ENCODE data around the gene CXCL13.
"Not testable (repeated sequence)": the region's sequence is repeated elsewhere in the genome, so short reads cannot be mapped to it uniquely, and the experiment has no call there.

Gene CXCL13

GRCh38 chr4:77605210-77605902, at the start of gene CXCL13:
Gene CXCL13, plus strand, starts transcription at chr4:77605820. Its CDS starts 46 bp downstream, at chr4:77605866.
- no peak within 1 kb of the TSS for H3K4me3 ChIP-seq (ENCODE audit: low read length)
- TF ChIP-seq, protein P1, sequence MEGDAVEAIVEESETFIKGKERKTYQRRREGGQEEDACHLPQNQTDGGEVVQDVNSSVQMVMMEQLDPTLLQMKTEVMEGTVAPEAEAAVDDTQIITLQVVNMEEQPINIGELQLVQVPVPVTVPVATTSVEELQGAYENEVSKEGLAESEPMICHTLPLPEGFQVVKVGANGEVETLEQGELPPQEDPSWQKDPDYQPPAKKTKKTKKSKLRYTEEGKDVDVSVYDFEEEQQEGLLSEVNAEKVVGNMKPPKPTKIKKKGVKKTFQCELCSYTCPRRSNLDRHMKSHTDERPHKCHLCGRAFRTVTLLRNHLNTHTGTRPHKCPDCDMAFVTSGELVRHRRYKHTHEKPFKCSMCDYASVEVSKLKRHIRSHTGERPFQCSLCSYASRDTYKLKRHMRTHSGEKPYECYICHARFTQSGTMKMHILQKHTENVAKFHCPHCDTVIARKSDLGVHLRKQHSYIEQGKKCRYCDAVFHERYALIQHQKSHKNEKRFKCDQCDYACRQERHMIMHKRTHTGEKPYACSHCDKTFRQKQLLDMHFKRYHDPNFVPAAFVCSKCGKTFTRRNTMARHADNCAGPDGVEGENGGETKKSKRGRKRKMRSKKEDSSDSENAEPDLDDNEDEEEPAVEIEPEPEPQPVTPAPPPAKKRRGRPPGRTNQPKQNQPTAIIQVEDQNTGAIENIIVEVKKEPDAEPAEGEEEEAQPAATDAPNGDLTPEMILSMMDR (IDR thresholded peaks at IDR 0.05; ENCODE audit: insufficient read depth, low read depth, low read length, missing control alignments), result no peak
- no peak for DNase-seq (ENCODE audit: low read depth)

DNA sequence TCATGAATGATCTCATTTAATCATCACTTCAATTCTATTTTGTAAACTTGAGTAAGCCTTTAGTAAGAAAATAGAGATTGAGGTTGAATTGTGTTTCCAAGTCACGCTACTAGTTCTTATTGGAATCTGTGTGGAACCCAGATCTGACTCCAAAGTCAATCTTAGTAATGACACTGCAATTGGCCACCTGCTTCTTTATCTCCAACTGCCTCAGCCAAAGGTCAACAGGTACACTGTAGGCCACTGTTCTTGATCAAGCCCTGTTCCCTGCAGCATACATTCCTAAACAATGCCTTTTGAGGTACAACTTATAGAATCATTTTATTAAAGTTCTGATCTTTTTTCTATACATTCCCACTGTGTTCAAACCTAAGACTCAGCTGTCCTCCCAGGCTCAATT, 45.5 kb upstream of the CXCL13 start:
- no peak overlapping the region for H3K4me3 ChIP-seq (ENCODE audit: low read length)
- TF ChIP-seq, protein P1 (IDR thresholded peaks at IDR 0.05; ENCODE audit: insufficient read depth, low read depth, low read length, missing control alignments), result no peak
- DNase-seq (ENCODE audit: low read depth), result no peak

DNA sequence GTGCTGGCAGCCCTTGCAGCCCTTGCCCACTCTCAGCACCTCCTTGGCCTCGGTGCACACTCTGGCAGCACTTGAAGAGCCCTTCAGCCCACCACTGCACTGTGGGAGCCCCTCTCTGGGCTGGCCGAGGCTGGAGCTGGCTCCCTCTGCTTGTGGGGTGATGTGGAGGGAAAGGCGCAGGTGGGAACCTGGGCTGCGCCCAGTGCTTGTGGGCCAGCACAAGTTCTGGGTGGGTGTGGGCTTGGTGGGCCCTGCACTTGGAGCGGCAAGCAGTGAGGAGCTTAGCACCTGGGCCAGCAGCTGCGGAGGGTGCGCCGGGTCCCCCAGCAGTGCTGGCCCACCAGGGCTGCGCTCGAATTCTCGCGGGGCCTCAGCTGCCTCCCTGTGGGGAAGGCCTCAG, 43.9 kb upstream of the CXCL13 start:
- DNase-seq (ENCODE audit: low read depth); H3K4me3 ChIP-seq (ENCODE audit: low read length): not testable (repeated sequence)

GRCh38 chr4:77564231-77564630, 41.4 kb upstream of the CXCL13 start:
- TF ChIP-seq, protein P1 (IDR thresholded peaks at IDR 0.05; ENCODE audit: insufficient read depth, low read depth, low read length, missing control alignments), result no peak
- DNase-seq (ENCODE audit: low read depth), result no peak

DNA sequence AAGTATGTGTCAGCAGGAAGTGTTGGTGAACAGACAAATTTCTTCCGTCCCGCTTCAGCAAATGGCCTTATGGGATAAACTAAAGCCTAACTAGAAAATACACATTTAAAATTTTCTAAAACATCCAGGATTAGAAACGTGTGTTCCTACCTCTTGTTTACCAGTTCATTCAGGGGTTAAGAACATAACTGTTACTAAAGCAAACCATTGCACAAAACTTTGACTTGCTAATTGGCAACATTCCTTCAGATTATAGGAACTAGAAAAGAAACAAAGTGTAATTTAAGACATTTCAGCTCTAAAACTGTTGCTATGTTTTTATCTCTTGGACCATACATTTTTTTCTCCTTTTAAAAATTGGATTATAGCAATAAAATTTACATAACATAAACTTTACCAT, 39.5 kb upstream of the CXCL13 start:
- DNase-seq (ENCODE audit: low read depth), result no peak
- TF ChIP-seq, protein P1 (IDR thresholded peaks at IDR 0.05; ENCODE audit: insufficient read depth, low read depth, low read length, missing control alignments), result no peak
- H3K4me3 ChIP-seq (ENCODE audit: low read length), result no peak overlapping the region

More at GRCh38 chr4:77564231-77564630, 41.4 kb upstream of the CXCL13 start:
- H3K4me3 ChIP-seq (ENCODE audit: low read length), result no peak overlapping the region

DNA sequence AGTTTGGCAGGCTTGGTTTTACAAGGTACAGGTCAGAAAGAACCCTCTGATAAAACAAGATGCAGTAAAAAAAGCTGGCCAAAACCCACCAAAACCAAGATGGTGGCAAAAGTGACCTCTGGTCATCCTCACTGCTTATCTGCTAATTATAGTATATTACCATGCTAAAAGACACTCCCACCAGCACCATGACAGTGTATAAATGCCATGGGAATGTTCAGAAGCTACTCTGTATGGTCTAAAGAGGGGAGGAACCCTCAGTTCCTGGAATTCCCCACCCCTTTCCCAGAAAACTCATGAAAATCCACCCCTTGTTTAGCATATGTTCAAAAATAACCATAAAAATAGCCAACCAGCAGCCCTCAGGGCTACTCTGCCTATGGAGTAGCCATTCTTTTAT, 38.1 kb upstream of the CXCL13 start:
- TF ChIP-seq, protein P1 (IDR thresholded peaks at IDR 0.05; ENCODE audit: insufficient read depth, low read depth, low read length, missing control alignments), result no peak

DNA sequence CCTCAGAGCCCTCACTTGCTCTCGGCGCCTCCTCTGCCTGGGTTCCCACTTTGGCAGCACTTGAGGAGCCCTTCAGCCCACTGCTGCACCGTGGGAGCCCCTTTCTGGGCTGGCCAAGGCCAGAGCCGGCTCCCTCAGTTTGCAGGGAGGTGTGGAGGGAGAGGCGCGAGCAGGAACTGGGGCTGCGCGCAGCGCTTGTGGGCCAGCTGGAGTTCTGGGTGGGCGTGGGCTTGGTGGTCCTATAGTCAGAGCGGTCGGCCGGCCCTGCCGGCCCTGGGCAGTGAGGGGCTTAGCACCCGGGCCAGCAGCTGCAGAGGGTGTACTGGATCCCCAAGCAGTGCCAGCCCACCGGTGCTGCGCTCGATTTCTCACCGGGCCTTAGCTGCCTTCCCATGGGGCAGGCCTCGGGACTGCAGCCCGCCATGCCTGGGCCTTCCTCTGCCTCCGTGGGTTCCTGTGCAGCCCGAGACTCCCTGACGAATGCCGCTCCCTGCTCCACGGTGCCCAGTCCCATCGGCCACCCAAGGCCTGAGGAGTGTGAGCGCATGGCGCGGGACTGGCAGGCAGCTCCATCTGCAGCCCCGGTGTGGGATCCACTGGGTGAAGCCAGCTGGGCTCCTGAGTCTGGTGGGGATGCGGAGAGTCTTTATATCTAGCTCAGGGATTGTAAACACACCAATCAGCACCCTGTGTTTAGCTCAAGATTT, 35.0 kb upstream of the CXCL13 start:
- DNase-seq (ENCODE audit: low read depth), result not testable (repeated sequence)

More for the DNA sequence above, 38.1 kb upstream of the CXCL13 start:
- no peak for DNase-seq (ENCODE audit: low read depth)
- no peak overlapping the region for H3K4me3 ChIP-seq (ENCODE audit: low read length)

GRCh38 chr4:77576351-77576750, 29.3 kb upstream of the CXCL13 start:
- no peak overlapping the region for H3K4me3 ChIP-seq (ENCODE audit: low read length)
- no peak for DNase-seq (ENCODE audit: low read depth)
- TF ChIP-seq, protein P1 (IDR thresholded peaks at IDR 0.05; ENCODE audit: insufficient read depth, low read depth, low read length, missing control alignments), result no peak

More for the DNA sequence above, 35.0 kb upstream of the CXCL13 start:
- H3K4me3 ChIP-seq (ENCODE audit: low read length), result not testable (repeated sequence)
